Glutamatergic neuron (in vitro differentiated cells): Measurements from ENCODE around the gene ASTN2. TPM values are rescaled to one million over a fixed set of nuclear protein-coding genes. Genes with fewer than 3 reads are reported as not detected.

Experiments
- DNase-seq: peaks from one replicate; pipeline ENCODE4 v3.0.0; 2022
- H3K27ac Mint-ChIP-seq: one replicate; pipeline ENCODE4 v1.8.0; 2020; ENCODE audit warnings: mild to moderate bottlenecking, mixed read lengths, inconsistent platforms; ENCODE audit not compliant: unreplicated experiment
- H3K27me3 Mint-ChIP-seq: one replicate; pipeline ENCODE4 v1.8.0; 2020; ENCODE audit warnings: mild to moderate bottlenecking, moderate library complexity, mixed read lengths, inconsistent platforms; ENCODE audit not compliant: unreplicated experiment
- H3K36me3 Mint-ChIP-seq: one replicate; pipeline ENCODE4 v1.8.0; 2020; ENCODE audit warnings: mild to moderate bottlenecking, mixed read lengths, inconsistent platforms; ENCODE audit not compliant: unreplicated experiment
- H3K4me1 Mint-ChIP-seq: one replicate; pipeline ENCODE4 v1.8.0; 2020; ENCODE audit warnings: mild to moderate bottlenecking, low read depth, mixed read lengths, inconsistent platforms; ENCODE audit not compliant: unreplicated experiment
- H3K4me3 Mint-ChIP-seq: one replicate; pipeline ENCODE4 v1.8.0; 2020; ENCODE audit warnings: mild to moderate bottlenecking, mixed read lengths, inconsistent platforms; ENCODE audit not compliant: unreplicated experiment
- H3K9me3 Mint-ChIP-seq: one replicate; pipeline ENCODE4 v1.8.0; 2020; ENCODE audit warnings: mild to moderate bottlenecking, moderate library complexity, mixed read lengths, inconsistent platforms; ENCODE audit not compliant: unreplicated experiment
- CTCF ChIP-seq: fragments of 200-600 bp; sonication (generic); IDR thresholded peaks from one replicate; pipeline ENCODE4 v1.5.0; 2021; ENCODE audit not compliant: partially characterized antibody, unreplicated experiment
- total RNA-seq: library from RNA; stranded (reverse); fragmentation: NEBNext Ultra II Directional; extraction: Animal tissue kit (Norgen Biotek cat#: 25700); gene quantifications from one replicate; pipeline ENCODE4 v1.2.1, GENCODE V29; 2021; ENCODE audit not compliant: unreplicated experiment

ASTN2 gene
- total RNA-seq, 1 donor from 2014 or later = 134 TPM

- no peaks in the 10 kb centered on the region for H3K36me3 Mint-ChIP-seq
- DNase-seq = no peak
Measured at GRCh38 chr9:117231012-117231411, 183.8 kb downstream of the ASTN2 start.

GRCh38 chr9:117224695-117225094 lies 190.2 kb downstream of the ASTN2 start:
- DNase-seq = no peak
- H3K4me3 Mint-ChIP-seq = no peak overlapping the region
- no peak for TF ChIP-seq CTCF
- H3K9me3 Mint-ChIP-seq = peaks cover 3% of the 10 kb centered on the region
- H3K27me3 Mint-ChIP-seq = peaks cover 2% of the 10 kb centered on the region
- peak overlapping the region; percentile 2 for H3K27ac Mint-ChIP-seq
- H3K4me1 Mint-ChIP-seq = peaks cover 10% of the 10 kb centered on the region
- no peaks in the 10 kb centered on the region for H3K36me3 Mint-ChIP-seq

More at GRCh38 chr9:117231012-117231411, 183.8 kb downstream of the ASTN2 start:
- no peak for TF ChIP-seq CTCF
- Mint-ChIP-seq H3K27ac (no peak overlapping the region), H3K9me3 (peaks cover 10% of the 10 kb centered on the region), H3K27me3 (peaks cover 14% of the 10 kb centered on the region), H3K4me1 (peaks cover 35% of the 10 kb centered on the region), H3K4me3 (no peak overlapping the region)

- H3K27ac Mint-ChIP-seq = no peak overlapping the region
- no peak for TF ChIP-seq CTCF
- H3K9me3 Mint-ChIP-seq = peaks cover 3% of the 10 kb centered on the region
- H3K4me3 Mint-ChIP-seq = no peak overlapping the region
- no peak for DNase-seq
- H3K4me1 Mint-ChIP-seq = peaks cover 9% of the 10 kb centered on the region
- no peaks in the 10 kb centered on the region for H3K27me3 Mint-ChIP-seq
- H3K36me3 Mint-ChIP-seq = peaks cover 4% of the 10 kb centered on the region
Measured at GRCh38 chr9:117218951-117219350, 195.9 kb downstream of the ASTN2 start.

GRCh38 chr9:117214416-117214815 lies 200.4 kb downstream of the ASTN2 start:
- Mint-ChIP-seq H3K9me3 (peaks cover 2% of the 10 kb centered on the region), H3K4me3 (no peak overlapping the region), H3K36me3 (peaks cover 24% of the 10 kb centered on the region), H3K4me1 (peaks cover 11% of the 10 kb centered on the region), H3K27ac (no peak overlapping the region), H3K27me3 (no peaks in the 10 kb centered on the region)
- TF ChIP-seq CTCF = no peak
- DNase-seq = no peak

- no peak for DNase-seq
- H3K4me1 Mint-ChIP-seq = peaks cover 4% of the 10 kb centered on the region
- H3K4me3 Mint-ChIP-seq = no peak overlapping the region
- H3K27ac Mint-ChIP-seq = no peak overlapping the region
- TF ChIP-seq CTCF = no peak
- peaks cover 8% of the 10 kb centered on the region for H3K9me3 Mint-ChIP-seq
- H3K36me3 Mint-ChIP-seq = peaks cover 38% of the 10 kb centered on the region
- H3K27me3 Mint-ChIP-seq = peaks cover 2% of the 10 kb centered on the region
Measured at GRCh38 chr9:117211280-117211679, 203.6 kb downstream of the ASTN2 start.
